ENCODE data around the gene TMPRSS3.

TMPRSS3 gene

GRCh38 chr21:42350318-42350910, 45.4 kb downstream of the TMPRSS3 start:
- no peak for DNase-seq (ENCODE audit: low read depth)

DNA sequence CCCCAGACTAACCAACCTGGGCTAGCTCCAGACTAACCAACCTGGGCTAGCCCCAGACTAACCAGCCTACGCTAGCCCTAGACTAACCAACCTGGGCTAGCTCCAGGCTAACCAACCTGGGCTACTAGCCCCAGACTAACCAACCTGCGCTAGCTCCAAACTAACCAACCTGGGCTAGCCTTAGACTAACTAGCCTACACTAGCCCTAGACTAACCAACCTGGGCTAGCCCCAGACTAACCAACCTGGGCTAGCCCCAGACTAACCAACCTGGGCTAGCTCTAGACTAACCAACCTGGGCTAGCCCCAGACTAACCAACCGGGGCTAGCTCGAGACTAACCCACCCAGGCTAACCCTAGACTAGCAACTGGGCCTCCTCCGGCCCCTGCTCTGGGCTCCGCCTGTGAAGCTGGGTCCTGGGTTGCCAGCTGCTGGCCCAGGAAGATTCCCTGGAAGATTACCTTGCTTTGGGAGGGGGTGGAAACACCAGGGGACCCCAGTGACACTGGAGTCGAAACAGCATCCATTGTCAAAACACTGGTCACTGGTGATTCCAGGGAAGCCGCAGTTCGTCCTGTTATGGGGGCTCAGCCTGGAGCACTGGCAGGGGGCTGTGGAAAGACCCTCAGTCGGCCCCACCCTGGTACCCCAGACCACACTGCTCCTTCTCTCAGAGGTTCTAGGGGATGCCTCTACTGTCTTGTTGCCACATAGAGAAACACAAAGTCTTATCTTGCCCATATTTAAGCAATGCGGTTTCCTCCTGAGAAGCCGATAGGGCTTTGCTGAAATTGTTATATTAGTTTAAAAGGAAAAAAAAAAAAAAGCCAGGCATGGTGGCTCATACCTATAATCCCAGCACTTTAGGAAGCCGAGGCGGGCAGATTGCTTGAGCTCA, 46.2 kb downstream of the TMPRSS3 start:
- DNase-seq (ENCODE audit: low read depth): no peak

DNA sequence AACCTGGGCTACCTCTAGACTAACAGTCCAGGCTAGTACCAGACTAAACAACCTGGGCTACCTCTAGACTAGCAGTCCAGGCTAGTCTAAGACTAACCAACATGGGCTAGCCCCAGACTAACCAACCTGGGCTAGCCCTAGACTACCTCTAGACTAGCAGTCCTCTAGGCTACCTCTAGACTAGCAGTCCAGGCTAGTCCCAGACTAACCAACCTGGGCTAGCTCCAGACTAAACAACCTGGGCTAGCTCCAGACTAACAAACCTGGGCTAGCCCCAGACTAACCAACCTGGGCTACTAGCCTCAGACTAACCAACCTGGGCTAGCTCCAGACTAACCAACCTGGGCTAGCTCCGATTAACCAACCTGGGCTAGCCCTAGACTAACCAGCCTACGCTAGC, 47.1 kb downstream of the TMPRSS3 start:
- no peak for DNase-seq (ENCODE audit: low read depth)

DNA sequence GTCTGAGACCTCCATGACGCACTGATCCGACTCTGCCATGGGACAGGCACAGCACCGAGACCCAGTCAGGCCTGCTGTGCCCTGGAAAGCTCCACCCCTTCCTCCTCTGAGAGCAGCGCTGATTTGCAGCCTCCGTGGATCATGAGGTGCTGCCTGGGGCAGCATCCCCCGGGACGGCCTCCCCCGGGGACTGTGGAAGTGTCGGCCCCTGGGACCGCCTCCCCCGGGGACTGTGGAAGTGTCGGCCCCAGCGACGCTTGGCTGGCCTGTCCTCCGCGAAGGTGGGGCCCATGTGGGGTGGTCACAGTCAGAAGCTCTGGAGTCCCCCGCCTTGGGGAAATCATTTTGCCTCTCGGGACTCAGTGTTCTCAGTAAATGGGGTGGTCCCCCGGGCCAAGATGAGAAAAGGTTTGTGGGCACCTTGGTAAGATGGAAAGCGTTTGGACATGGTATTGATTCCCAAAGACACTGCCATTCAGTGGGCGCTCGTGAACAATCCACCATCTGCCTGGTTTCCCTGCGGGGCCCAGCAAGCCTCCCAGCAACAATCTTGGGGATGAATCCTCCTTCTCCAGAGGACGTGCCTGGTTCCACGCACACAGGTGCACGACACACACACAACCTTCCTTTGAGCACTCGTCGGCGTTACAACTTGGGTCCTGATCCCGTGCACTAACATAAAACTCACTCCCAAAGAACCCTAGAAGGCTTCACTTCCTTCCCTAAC, 48.1 kb downstream of the TMPRSS3 start:
- DNase-seq (ENCODE audit: low read depth): no peak

- no peak for DNase-seq (ENCODE audit: low read depth)
Observed at GRCh38 chr21:42346866-42347600, 48.8 kb downstream of the TMPRSS3 start.

DNA sequence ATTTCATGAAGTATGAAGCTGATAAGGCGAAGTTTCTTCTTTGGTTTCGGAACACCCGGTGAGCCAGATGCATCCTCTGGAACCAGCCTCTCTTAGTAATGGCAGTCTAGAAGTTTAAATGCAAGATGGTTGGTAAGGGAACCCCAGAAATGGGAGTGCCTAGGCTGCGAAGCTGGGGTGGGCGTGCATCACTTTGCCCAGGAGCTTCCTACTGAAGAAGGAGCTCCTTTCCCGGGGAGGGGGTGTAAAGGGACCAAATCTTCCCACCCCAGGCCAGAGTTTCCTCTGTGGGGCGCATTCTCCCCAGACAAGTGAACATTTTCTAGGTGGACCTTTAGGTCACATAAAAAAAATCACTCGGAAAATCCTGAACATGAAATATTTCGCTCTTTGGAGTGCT, 49.4 kb downstream of the TMPRSS3 start:
- no peak for DNase-seq (ENCODE audit: low read depth)

DNA sequence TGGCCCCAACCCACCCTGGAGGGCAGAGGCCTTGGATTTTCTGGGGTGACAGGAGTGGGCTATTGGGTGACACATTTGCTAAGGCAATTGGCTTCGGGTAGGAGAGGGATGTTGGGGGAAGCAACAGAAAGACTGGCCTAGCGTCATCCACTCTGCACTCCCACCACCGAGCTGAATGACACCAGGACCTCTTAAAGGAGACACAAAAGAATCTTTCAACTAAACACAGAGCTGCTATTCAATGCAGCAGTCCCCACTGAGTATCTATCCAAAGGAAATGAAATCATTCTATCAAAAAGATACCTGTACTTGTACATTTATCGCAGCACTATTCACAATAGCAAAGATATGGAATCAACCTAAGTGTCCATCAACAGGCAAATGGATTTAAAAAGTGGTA, 51.2 kb downstream of the TMPRSS3 start:
- DNase-seq (ENCODE audit: low read depth): no peak

GRCh38 chr21:42343963-42344510, 51.8 kb downstream of the TMPRSS3 start:
- no peak for DNase-seq (ENCODE audit: low read depth)

DNA sequence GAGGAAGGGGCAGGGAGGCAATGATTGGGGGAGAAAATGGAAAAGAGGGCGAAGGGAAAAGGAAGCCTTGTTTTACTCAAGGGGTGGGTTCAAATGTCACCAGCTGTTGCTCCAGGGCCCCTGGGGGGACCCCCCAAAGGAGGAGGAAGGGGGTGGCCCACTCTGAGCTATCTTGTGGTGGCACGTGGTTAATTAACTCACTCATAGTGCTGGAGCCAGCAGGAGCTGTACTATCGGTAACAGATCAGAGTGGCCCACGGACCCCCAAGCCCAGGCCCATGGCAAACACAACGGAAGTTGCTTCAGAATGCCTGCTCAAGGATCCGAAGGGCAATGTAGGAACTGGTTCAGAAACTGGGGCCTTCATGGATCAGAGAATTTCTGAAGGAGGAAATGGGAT, 52.3 kb downstream of the TMPRSS3 start:
- no peak for DNase-seq (ENCODE audit: low read depth)

GRCh38 chr21:42343101-42343500, 52.8 kb downstream of the TMPRSS3 start:
- DNase-seq (ENCODE audit: low read depth): no peak

GRCh38 chr21:42341776-42342542, 53.9 kb downstream of the TMPRSS3 start:
- DNase-seq (ENCODE audit: low read depth): no peak

GRCh38 chr21:42340187-42341050, 55.4 kb downstream of the TMPRSS3 start:
- no peak for DNase-seq (ENCODE audit: low read depth)

- DNase-seq (ENCODE audit: low read depth): no peak
Observed at GRCh38 chr21:42338729-42339715, 56.8 kb downstream of the TMPRSS3 start.

DNA sequence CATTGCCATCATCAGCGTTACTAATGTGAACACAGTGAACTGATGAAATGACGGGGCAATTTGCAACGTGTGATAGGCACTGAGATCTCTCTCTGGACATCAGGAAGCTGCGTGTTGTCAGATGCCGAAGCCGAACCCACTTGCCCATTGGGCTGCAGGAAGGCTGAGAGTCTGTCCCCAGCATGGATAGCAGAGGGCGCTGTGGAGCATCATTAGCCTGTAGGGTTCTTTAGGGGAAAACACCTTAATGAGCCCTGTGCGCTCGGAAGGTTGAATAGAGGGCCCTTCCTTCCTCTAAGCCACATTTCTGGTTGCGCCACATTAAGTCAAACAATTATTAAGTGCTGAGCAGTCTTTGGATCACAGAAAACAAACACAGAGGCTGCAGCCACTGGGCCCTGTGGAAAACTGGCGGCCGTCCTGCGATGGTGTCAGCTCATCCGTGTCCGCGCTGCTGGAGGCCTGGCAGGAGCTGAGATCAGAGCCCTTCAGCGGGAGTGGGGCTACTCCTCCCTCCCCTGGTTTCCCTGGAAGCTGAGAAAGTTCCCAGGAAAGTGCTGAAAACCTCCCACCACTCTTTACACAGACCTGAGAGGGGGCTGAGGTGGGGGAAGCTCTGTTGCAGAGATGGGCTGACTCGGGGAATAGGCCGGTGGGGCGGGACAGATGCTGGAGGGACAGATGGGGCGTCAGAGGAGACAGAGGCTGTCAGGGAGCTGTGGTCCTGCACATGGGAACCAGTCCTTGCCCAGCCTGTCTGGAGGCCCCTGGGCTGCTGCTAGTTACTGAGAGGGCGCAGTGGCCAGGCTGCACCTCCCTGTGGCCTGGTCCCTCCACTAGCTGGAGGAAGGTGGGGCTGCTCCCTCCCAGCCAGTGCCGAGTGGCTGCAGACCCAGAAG, 57.8 kb downstream of the TMPRSS3 start:
- peak; percentile 36 for DNase-seq (ENCODE audit: low read depth)

GRCh38 chr21:42337276-42337675, 58.6 kb downstream of the TMPRSS3 start:
- DNase-seq (ENCODE audit: low read depth): no peak

DNA sequence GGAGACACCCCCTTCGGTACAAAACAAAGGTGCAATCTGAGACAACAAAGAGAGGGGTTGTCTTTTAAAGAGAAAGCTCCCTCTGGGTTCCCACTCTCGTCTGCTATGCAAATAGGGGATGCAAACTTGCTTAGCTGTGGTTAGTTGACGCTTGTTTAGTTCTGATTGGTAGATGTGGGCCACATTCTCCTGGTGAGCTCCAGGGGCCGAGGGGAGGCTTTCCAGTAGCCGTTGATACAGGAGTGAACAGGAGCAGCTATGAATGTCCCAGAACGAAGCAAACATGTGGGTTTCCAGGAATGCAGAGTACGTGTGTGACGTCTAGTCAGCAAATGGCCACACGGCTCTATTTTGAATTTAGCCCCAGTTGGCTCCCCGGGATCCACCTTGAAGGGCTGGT, 59.8 kb downstream of the TMPRSS3 start:
- DNase-seq (ENCODE audit: low read depth): no peak

- no peak for DNase-seq (ENCODE audit: low read depth)
Observed at GRCh38 chr21:42332557-42333317, 63.1 kb downstream of the TMPRSS3 start.

Measured in ELR (cell line).